Neural progenitor cell (in vitro differentiated cells): ENCODE data around the gene CKAP2L. TPM values are rescaled to one million over a fixed set of nuclear protein-coding genes. Genes with fewer than 3 reads are reported as not detected.

Source experiments
- DNase-seq: peaks from one replicate; pipeline ENCODE4 v3.0.0-alpha.2; 2016; ENCODE audit warnings: low spot score
- H2AFZ ChIP-seq: fragments of 200-600 bp; sonication (generic); replicated peaks from 2 replicates; pipeline ENCODE4 v1.6.1; 2016; ENCODE audit warnings: antibody characterized with exemption
- H3F3A ChIP-seq: fragments of 200-600 bp; sonication (generic); 2 replicates; pipeline ENCODE4 v1.6.1; 2016; ENCODE audit warnings: antibody characterized with exemption, low read depth
- H3K27ac ChIP-seq: fragments of 200-600 bp; sonication (generic); 2 replicates; pipeline ENCODE4 v1.5.1; 2016; ENCODE audit warnings: mild to moderate bottlenecking
- H3K27me3 ChIP-seq: fragments of 200-600 bp; sonication (generic); 2 replicates; pipeline ENCODE4 v1.6.1; 2016; ENCODE audit warnings: mild to moderate bottlenecking, moderate library complexity
- H3K36me3 ChIP-seq: fragments of 200-600 bp; sonication (generic); 2 replicates; pipeline ENCODE4 v1.5.1; 2016
- H3K4me1 ChIP-seq: fragments of 200-600 bp; sonication (generic); 2 replicates; pipeline ENCODE4 v1.6.1; 2016; ENCODE audit warnings: mixed run types
- H3K4me2 ChIP-seq: fragments of 200-600 bp; sonication (generic); 2 replicates; pipeline ENCODE4 v1.6.1; 2016
- H3K4me3 ChIP-seq: fragments of 200-600 bp; sonication (generic); 2 replicates; pipeline ENCODE4 v1.5.1; 2016
- H3K79me2 ChIP-seq: fragments of 200-600 bp; sonication (generic); 2 replicates; pipeline ENCODE4 v1.6.1; 2016; ENCODE audit warnings: low read depth
- H3K9ac ChIP-seq: fragments of 200-600 bp; sonication (generic); 2 replicates; pipeline ENCODE4 v1.6.1; 2016
- H3K9me3 ChIP-seq: fragments of 200-600 bp; sonication (generic); 2 replicates; pipeline ENCODE4 v1.5.1; 2016; ENCODE audit warnings: low read depth
- H4K20me1 ChIP-seq: fragments of 200-600 bp; sonication (generic); 2 replicates; pipeline ENCODE4 v1.6.1; 2016; ENCODE audit warnings: low read depth
- H3K27ac Mint-ChIP-seq: 3 replicates; pipeline ENCODE4 v1.8.0; 2021; ENCODE audit warnings: mixed read lengths
- H3K27me3 Mint-ChIP-seq: 2 replicates; pipeline ENCODE4 v1.8.0; 2022; ENCODE audit warnings: low read depth, mild to moderate bottlenecking, inconsistent platforms, moderate library complexity, mixed read lengths; ENCODE audit not compliant: insufficient read depth
- H3K36me3 Mint-ChIP-seq: 3 replicates; pipeline ENCODE4 v1.8.0; 2021; ENCODE audit warnings: mixed read lengths
- H3K4me1 Mint-ChIP-seq: 3 replicates; pipeline ENCODE4 v1.8.0; 2021; ENCODE audit warnings: mixed read lengths
- H3K4me3 Mint-ChIP-seq: 3 replicates; pipeline ENCODE4 v1.8.0; 2021; ENCODE audit warnings: mild to moderate bottlenecking, moderate library complexity, mixed read lengths
- H3K9me3 Mint-ChIP-seq: 3 replicates; pipeline ENCODE4 v1.8.0; 2020; ENCODE audit warnings: mixed read lengths
- CTCF ChIP-seq: fragments of 200-600 bp; sonication (generic); IDR thresholded peaks from 2 replicates; pipeline ENCODE4 v1.5.1; 2017; ENCODE audit warnings: antibody characterized with exemption, mild to moderate bottlenecking
- EZH2 ChIP-seq: fragments of 200-600 bp; sonication (generic); IDR thresholded peaks from 2 replicates; pipeline ENCODE4 v1.6.1; 2017; ENCODE audit warnings: antibody characterized with exemption, mild to moderate bottlenecking, moderate library complexity
- EZH2phosphoT487 ChIP-seq: fragments of 200-600 bp; sonication (generic); IDR thresholded peaks from 2 replicates; pipeline ENCODE4 v1.6.1; 2017; ENCODE audit warnings: antibody characterized with exemption
- total RNA-seq: library from RNA; depleted of rRNA; stranded (reverse); fragments of >200 nt; gene quantifications from 2 replicates; pipeline ENCODE4 v1.2.3, GENCODE V29; 2015; ENCODE audit warnings: low replicate concordance

Gene CKAP2L
- total RNA-seq, 1 donor from 2014 or later: 53.7 TPM

- H3K4me3 Mint-ChIP-seq: no peak overlapping the region
- no peak for TF ChIP-seq EZH2
Observed at GRCh38 chr2:112737542-112738232, 26.7 kb downstream of the CKAP2L start.

GRCh38 chr2:112733871-112734270 lies 30.5 kb downstream of the CKAP2L start:
- Histone ChIP-seq H3K4me1 (no peaks in the 10 kb centered on the region), H3K27ac (no peak overlapping the region), H3K36me3 (peaks cover 4% of the 10 kb centered on the region), H3K4me3 (no peak overlapping the region), H3K9ac (no peak overlapping the region), H3K4me2 (no peak overlapping the region), H3K79me2 (no peaks in the 10 kb centered on the region), H3K27me3 (no peaks in the 10 kb centered on the region), H4K20me1 (no peaks in the 10 kb centered on the region), H2AFZ (no peak overlapping the region), H3F3A (peaks cover 7% of the 10 kb centered on the region), H3K9me3 (no peaks in the 10 kb centered on the region)
- Mint-ChIP-seq H3K4me3 (no peak overlapping the region), H3K27me3 (no peaks in the 10 kb centered on the region), H3K4me1 (no peaks in the 10 kb centered on the region), H3K9me3 (no peaks in the 10 kb centered on the region), H3K36me3 (peaks cover 3% of the 10 kb centered on the region), H3K27ac (no peak overlapping the region)
- TF ChIP-seq CTCF (no peak), EZH2 (no peak), EZH2phosphoT487 (no peak)
- no peak for DNase-seq

More at GRCh38 chr2:112737542-112738232, 26.7 kb downstream of the CKAP2L start:
- H2AFZ ChIP-seq: no peak overlapping the region
- Mint-ChIP-seq H3K4me1 (no peaks in the 10 kb centered on the region), H3K27me3 (no peaks in the 10 kb centered on the region), H3K36me3 (peaks cover 16% of the 10 kb centered on the region), H3K27ac (no peak overlapping the region), H3K9me3 (no peaks in the 10 kb centered on the region)
- DNase-seq: no peak
- peaks cover 7% of the 10 kb centered on the region for H3F3A ChIP-seq
- no peaks in the 10 kb centered on the region for H4K20me1 ChIP-seq
- H3K4me1 ChIP-seq: no peaks in the 10 kb centered on the region
- no peaks in the 10 kb centered on the region for H3K79me2 ChIP-seq
- H3K27ac ChIP-seq: no peak overlapping the region
- H3K4me3 ChIP-seq: no peak overlapping the region
- H3K9me3 ChIP-seq: no peaks in the 10 kb centered on the region
- no peaks in the 10 kb centered on the region for H3K27me3 ChIP-seq
- H3K4me2 ChIP-seq: no peak overlapping the region
- H3K9ac ChIP-seq: no peak overlapping the region
- H3K36me3 ChIP-seq: peaks cover 11% of the 10 kb centered on the region

- no peaks in the 10 kb centered on the region for H3K27me3 ChIP-seq
- DNase-seq: no peak
- no peak overlapping the region for H3K9ac ChIP-seq
- H3K4me3 ChIP-seq: no peak overlapping the region
- H3F3A ChIP-seq: peaks cover 7% of the 10 kb centered on the region
- Mint-ChIP-seq H3K27me3 (no peaks in the 10 kb centered on the region), H3K27ac (no peak overlapping the region), H3K4me3 (no peak overlapping the region), H3K9me3 (no peaks in the 10 kb centered on the region), H3K36me3 (peaks cover 2% of the 10 kb centered on the region), H3K4me1 (no peaks in the 10 kb centered on the region)
- TF ChIP-seq EZH2 (no peak), EZH2phosphoT487 (no peak), CTCF (no peak)
- no peaks in the 10 kb centered on the region for H3K79me2 ChIP-seq
- H3K27ac ChIP-seq: no peak overlapping the region
- no peaks in the 10 kb centered on the region for H3K9me3 ChIP-seq
- no peaks in the 10 kb centered on the region for H4K20me1 ChIP-seq
- H2AFZ ChIP-seq: no peak overlapping the region
- no peaks in the 10 kb centered on the region for H3K4me1 ChIP-seq
- H3K36me3 ChIP-seq: peaks cover under 1% of the 10 kb centered on the region
- H3K4me2 ChIP-seq: no peak overlapping the region
Observed at GRCh38 chr2:112733456-112733855, 31.0 kb downstream of the CKAP2L start.

GRCh38 chr2:112731479-112731878 lies 32.9 kb downstream of the CKAP2L start:
- Mint-ChIP-seq H3K27ac (no peak overlapping the region), H3K36me3 (no peaks in the 10 kb centered on the region), H3K27me3 (peaks cover 4% of the 10 kb centered on the region), H3K9me3 (no peaks in the 10 kb centered on the region), H3K4me1 (no peaks in the 10 kb centered on the region), H3K4me3 (no peak overlapping the region)
- Histone ChIP-seq H3K27me3 (no peaks in the 10 kb centered on the region), H3K79me2 (no peaks in the 10 kb centered on the region), H2AFZ (no peak overlapping the region), H3K27ac (no peak overlapping the region), H3K4me2 (no peak overlapping the region), H3K4me1 (no peaks in the 10 kb centered on the region), H3K9me3 (no peaks in the 10 kb centered on the region), H3K4me3 (no peak overlapping the region), H3K9ac (no peak overlapping the region), H4K20me1 (no peaks in the 10 kb centered on the region), H3K36me3 (no peaks in the 10 kb centered on the region), H3F3A (no peaks in the 10 kb centered on the region)
- TF ChIP-seq EZH2phosphoT487: no peak
- no peak for TF ChIP-seq EZH2
- TF ChIP-seq CTCF: no peak
- DNase-seq: no peak
